ENCODE measurements around the gene MYD88. TPM values are rescaled to one million over a fixed set of nuclear protein-coding genes. Genes with fewer than 3 reads are reported as not detected.

The MYD88 gene
- total and polyA plus RNA-seq, 4 donors: 15.4 to 60.3 (median 44.1) TPM

- Histone ChIP-seq H3K27me3 (ENCODE audit: control insufficient read depth in 4 of 4, insufficient read depth in 4 of 4, low read length in 3 of 4) (no peaks in the 10 kb centered on the region), H3K9me3 (ENCODE audit: control insufficient read depth in 4 of 4, low read length in 3 of 4) (no peaks in the 10 kb centered on the region), H3K36me3 (ENCODE audit: control insufficient read depth in 4 of 4, insufficient read depth in 3 of 4, low read depth in 1 of 4, low read length in 3 of 4) (peaks cover 23 to 52% (median 44%) of the 10 kb centered on the region in 4 donors), H3K4me3 (ENCODE audit: low read depth in 1 of 3, low read length in 3 of 3) (no peak overlapping the region), H3K9ac (ENCODE audit: low read depth in 1 of 2, low read length in 2 of 2) (no peak overlapping the region), H3K27ac (ENCODE audit: low read depth in 1 of 2, low read length in 2 of 2) (no peak overlapping the region), H3K4me1 (ENCODE audit: control insufficient read depth in 4 of 4, insufficient read depth in 4 of 4, low read length in 3 of 4) (peaks cover 3 to 77% (median 59%) of the 10 kb centered on the region in 4 donors)
- WGBS: 45% methylated on average over 9 of the region's 9 CpGs
- TF ChIP-seq YY1 (IDR thresholded peaks at IDR 0.05) (no peak), EGR1 (IDR thresholded peaks at IDR 0.05; ENCODE audit: low read depth in 2 of 2) (no peak), HNF4A (conservative IDR thresholded peaks at IDR 0.05) (peak; percentile 48 to 51), CTCF (IDR thresholded peaks at IDR 0.05; ENCODE audit: low read depth, low read length, missing input control) (no peak), MAX (IDR thresholded peaks at IDR 0.05) (no peak), REST (IDR thresholded peaks at IDR 0.05) (no peak), RXRA (IDR thresholded peaks at IDR 0.05) (no peak)
- DNase-seq (ENCODE audit: low spot score): peak; percentile 40
Measured at GRCh38 chr3:38121451-38121831, 17.0 kb upstream of the MYD88 start.

GRCh38 chr3:38121832-38122461 is 16.5 kb upstream of the MYD88 start:
- TF ChIP-seq HNF4A (conservative IDR thresholded peaks at IDR 0.05) (no peak), HNF4G (IDR thresholded peaks at IDR 0.05) (no peak), MAX (IDR thresholded peaks at IDR 0.05) (no peak), TAF1 (conservative IDR thresholded peaks at IDR 0.05) (no peak), SP1 (IDR thresholded peaks at IDR 0.05) (no peak), REST (IDR thresholded peaks at IDR 0.05) (no peak), RAD21 (IDR thresholded peaks at IDR 0.05) (no peak), FOXA2 (IDR thresholded peaks at IDR 0.05) (no peak), YY1 (IDR thresholded peaks at IDR 0.05) (no peak), NR2F2 (IDR thresholded peaks at IDR 0.05) (no peak), CTCF (IDR thresholded peaks at IDR 0.05; ENCODE audit: low read depth, low read length, missing input control) (no peak), RXRA (IDR thresholded peaks at IDR 0.05) (no peak), ZBTB33 (IDR thresholded peaks at IDR 0.05) (no peak), ATF3 (IDR thresholded peaks at IDR 0.05) (no peak)
- WGBS: 81% methylated on average over 13 of the region's 13 CpGs
- Histone ChIP-seq H3K9ac (ENCODE audit: low read depth in 1 of 2, low read length in 2 of 2) (no peak overlapping the region), H3K4me1 (ENCODE audit: control insufficient read depth in 4 of 4, insufficient read depth in 4 of 4, low read length in 3 of 4) (peaks cover 3 to 78% (median 61%) of the 10 kb centered on the region in 4 donors), H3K4me3 (ENCODE audit: low read depth in 1 of 3, low read length in 3 of 3) (no peak overlapping the region), H3K36me3 (ENCODE audit: control insufficient read depth in 4 of 4, insufficient read depth in 3 of 4, low read depth in 1 of 4, low read length in 3 of 4) (peaks cover 25 to 56% (median 49%) of the 10 kb centered on the region in 4 donors), H3K9me3 (ENCODE audit: control insufficient read depth in 4 of 4, low read length in 3 of 4) (no peaks in the 10 kb centered on the region), H3K27ac (ENCODE audit: low read depth in 1 of 2, low read length in 2 of 2) (no peak overlapping the region), H3K27me3 (ENCODE audit: control insufficient read depth in 4 of 4, insufficient read depth in 4 of 4, low read length in 3 of 4) (no peaks in the 10 kb centered on the region)
- DNase-seq (ENCODE audit: low spot score): peak; percentile 37

Measured in liver (tissue), 9 donors.